ENCODE measurements around the gene PLEKHB2.

PLEKHB2 gene

DNA sequence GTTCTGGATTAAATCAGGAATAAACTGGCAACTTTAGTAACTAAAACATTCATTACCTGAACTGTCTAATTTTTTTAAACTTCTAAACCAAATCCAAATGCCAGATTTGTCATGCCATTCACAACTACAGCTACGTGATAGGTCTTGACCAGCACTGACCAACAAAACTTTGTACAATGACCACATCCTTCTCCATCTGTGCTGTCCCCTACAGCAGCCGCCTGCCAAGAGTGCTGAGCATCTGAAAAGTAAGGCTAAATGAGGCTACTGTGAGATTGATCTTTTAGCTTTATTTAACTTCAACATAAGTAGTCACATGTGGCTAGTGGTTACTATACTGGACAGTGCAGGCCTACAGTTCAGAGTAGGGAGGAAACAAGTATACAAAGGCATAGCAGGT, 19.5 kb upstream of the PLEKHB2 start:
- TF ChIP-seq, protein P1, sequence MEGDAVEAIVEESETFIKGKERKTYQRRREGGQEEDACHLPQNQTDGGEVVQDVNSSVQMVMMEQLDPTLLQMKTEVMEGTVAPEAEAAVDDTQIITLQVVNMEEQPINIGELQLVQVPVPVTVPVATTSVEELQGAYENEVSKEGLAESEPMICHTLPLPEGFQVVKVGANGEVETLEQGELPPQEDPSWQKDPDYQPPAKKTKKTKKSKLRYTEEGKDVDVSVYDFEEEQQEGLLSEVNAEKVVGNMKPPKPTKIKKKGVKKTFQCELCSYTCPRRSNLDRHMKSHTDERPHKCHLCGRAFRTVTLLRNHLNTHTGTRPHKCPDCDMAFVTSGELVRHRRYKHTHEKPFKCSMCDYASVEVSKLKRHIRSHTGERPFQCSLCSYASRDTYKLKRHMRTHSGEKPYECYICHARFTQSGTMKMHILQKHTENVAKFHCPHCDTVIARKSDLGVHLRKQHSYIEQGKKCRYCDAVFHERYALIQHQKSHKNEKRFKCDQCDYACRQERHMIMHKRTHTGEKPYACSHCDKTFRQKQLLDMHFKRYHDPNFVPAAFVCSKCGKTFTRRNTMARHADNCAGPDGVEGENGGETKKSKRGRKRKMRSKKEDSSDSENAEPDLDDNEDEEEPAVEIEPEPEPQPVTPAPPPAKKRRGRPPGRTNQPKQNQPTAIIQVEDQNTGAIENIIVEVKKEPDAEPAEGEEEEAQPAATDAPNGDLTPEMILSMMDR (IDR thresholded peaks at IDR 0.05; ENCODE audit: poor library complexity, severe bottlenecking): no peak
- Histone ChIP-seq H3K4me1 (ENCODE audit: insufficient read depth, poor library complexity, severe bottlenecking) (no peaks in the 10 kb centered on the region), H3K27me3 (ENCODE audit: insufficient read depth, poor library complexity, severe bottlenecking) (no peaks in the 10 kb centered on the region), H3K4me3 (ENCODE audit: severe bottlenecking) (no peak overlapping the region), H3K9me3 (ENCODE audit: severe bottlenecking) (no peaks in the 10 kb centered on the region), H3K27ac (ENCODE audit: poor library complexity, severe bottlenecking) (no peak overlapping the region), H3K36me3 (ENCODE audit: low read depth) (peaks cover 83% of the 10 kb centered on the region)
- no peak for DNase-seq (ENCODE audit: low spot score)
- ATAC-seq (ENCODE audit: low read depth): no peak

DNA sequence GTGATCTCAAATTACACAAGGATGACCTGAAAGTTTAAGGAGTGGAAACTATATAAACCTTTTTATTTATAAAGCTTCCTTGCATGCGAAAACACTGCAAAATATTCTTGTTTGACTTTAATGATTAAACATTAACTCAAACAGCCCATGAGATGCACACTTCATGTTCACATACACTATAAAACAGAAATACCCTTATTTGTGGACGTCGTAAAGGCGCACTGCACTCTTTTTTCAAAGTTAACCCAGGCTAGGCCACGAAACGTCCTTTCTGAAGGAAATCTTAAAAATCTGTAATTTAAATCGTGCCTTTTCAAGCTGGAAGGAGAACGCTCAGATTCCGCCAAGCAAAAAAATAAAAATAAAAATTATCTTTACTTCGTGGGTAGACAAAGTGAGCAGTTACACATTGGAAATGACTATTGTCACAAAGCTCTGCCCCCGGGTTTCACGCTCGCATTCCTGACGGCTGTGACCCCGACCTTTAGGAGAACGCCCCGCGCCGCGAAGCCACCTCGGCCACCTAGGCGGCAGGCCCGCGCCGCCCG, 12.6 kb upstream of the PLEKHB2 start:
- no peaks in the 10 kb centered on the region for H3K27me3 ChIP-seq (ENCODE audit: insufficient read depth, poor library complexity, severe bottlenecking)
- H3K9me3 ChIP-seq (ENCODE audit: severe bottlenecking): no peaks in the 10 kb centered on the region
- H3K4me3 ChIP-seq (ENCODE audit: severe bottlenecking): peak overlapping the region; percentile 95
- peaks cover 32% of the 10 kb centered on the region for H3K36me3 ChIP-seq (ENCODE audit: low read depth)
- H3K4me1 ChIP-seq (ENCODE audit: insufficient read depth, poor library complexity, severe bottlenecking): peaks cover 8% of the 10 kb centered on the region
- peak overlapping the region; percentile 74 for H3K27ac ChIP-seq (ENCODE audit: poor library complexity, severe bottlenecking)
- TF ChIP-seq, protein P1 (IDR thresholded peaks at IDR 0.05; ENCODE audit: poor library complexity, severe bottlenecking): no peak
- DNase-seq (ENCODE audit: low spot score): no peak
- ATAC-seq (ENCODE audit: low read depth): no peak

DNA sequence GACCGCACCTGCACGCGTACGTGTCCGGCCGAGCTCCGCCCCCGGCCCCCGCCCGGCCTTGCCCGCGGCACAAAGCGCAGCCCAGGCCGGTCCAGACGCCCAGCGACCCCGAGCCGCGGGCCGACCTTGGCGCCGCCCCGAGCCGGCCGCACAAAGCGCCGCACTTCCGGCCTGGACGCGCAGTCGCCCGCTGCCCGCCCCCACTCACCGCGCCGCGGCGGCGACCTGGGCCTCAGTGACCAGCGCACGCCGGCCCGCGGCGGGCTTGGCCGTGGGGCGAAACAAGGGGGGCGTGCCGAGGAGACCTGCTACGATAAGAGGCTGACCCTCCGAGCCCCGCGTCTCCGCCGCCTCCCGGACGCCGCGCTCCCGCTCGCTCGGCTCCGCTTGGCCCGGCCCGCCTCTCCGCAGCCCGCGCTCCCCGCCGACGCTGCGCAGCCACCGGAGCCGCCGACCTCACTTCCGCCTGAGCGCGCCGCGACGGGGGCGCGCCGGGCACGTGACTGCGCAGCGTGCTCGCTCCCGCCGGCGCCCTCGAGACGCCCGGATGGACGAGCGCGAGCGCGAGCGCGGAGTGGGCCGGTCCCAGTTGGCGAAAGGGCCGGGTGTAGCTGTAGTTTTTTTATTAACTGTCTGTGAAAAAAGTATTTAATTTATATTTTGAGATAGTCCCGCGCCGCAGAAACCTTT, 12.0 kb upstream of the PLEKHB2 start, which contains the start of gene FAM168B:
FAM168B (minus strand) TSS at position 455 of the 690 bp plus-strand sequence. CDS start 10,814 bp downstream, outside the sequence.
- H3K27me3 ChIP-seq (ENCODE audit: insufficient read depth, poor library complexity, severe bottlenecking): no peaks in the 10 kb centered on the region
- peak within 1 kb of the TSS; percentile 74 for H3K27ac ChIP-seq (ENCODE audit: poor library complexity, severe bottlenecking)
- H3K4me1 ChIP-seq (ENCODE audit: insufficient read depth, poor library complexity, severe bottlenecking): peaks cover 8% of the 10 kb centered on the region
- H3K36me3 ChIP-seq (ENCODE audit: low read depth): peaks cover 25% of the 10 kb centered on the region
- no peaks in the 10 kb centered on the region for H3K9me3 ChIP-seq (ENCODE audit: severe bottlenecking)
- peak within 1 kb of the TSS; percentile 95 for H3K4me3 ChIP-seq (ENCODE audit: severe bottlenecking)
- ATAC-seq (ENCODE audit: low read depth): peak; percentile 80
- peak; percentile 73 for DNase-seq (ENCODE audit: low spot score)
- TF ChIP-seq, protein P1 (IDR thresholded peaks at IDR 0.05; ENCODE audit: poor library complexity, severe bottlenecking): no peak

DNA sequence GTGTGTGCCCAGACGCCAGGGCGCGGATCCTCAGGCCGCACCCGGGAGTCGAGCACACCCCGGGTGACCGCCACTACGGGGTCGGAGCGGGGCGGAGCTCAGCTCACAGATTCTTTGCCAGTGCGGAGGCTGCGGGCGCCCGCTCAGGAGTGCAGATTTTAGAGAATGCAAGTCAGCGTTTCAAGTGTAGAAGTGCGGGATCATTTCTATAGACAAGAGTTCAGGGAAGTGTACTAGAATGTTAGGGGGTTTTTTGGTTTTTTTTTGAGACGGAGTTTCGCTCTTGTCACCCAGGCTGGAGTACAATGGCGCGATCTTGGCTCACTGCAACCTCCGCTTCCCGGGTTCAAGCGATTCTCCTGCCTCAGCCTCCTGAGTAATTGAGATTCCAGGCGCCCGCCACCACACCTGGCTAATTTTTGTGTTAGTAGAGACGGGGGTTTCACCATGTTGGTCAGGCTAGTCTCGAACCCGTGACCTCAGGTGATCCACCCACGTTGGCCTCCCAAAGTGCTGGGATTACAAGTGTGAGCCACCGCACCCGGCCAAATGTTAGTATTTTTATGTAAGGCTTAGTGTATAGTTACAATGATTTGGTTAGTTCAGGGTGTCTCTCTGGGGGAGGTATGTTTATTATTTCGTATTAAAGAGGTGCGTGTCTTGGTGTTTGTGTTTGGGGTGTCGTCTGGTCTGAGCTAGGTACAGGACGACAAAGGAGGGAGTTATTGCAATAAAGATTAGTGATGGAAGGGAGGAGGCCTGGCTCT, 11.3 kb upstream of the PLEKHB2 start:
- Histone ChIP-seq H3K9me3 (ENCODE audit: severe bottlenecking) (no peaks in the 10 kb centered on the region), H3K27ac (ENCODE audit: poor library complexity, severe bottlenecking) (peak overlapping the region; percentile 74), H3K4me1 (ENCODE audit: insufficient read depth, poor library complexity, severe bottlenecking) (peaks cover 8% of the 10 kb centered on the region), H3K27me3 (ENCODE audit: insufficient read depth, poor library complexity, severe bottlenecking) (no peaks in the 10 kb centered on the region), H3K36me3 (ENCODE audit: low read depth) (peaks cover 18% of the 10 kb centered on the region), H3K4me3 (ENCODE audit: severe bottlenecking) (peak overlapping the region; percentile 95)
- DNase-seq (ENCODE audit: low spot score) (peak; percentile 67), ATAC-seq (ENCODE audit: low read depth) (peak; percentile 75)
- TF ChIP-seq, protein P1 (IDR thresholded peaks at IDR 0.05; ENCODE audit: poor library complexity, severe bottlenecking): no peak
